Tibial nerve (tissue), 4 donors: ENCODE results near the gene POMP.
"Not testable (repeated sequence)": the region's sequence is repeated elsewhere in the genome, so short reads cannot be mapped to it uniquely, and the experiment has no call there.

Source experiments
- CTCF ChIP-seq, 5 experiments: fragments of 200-600 bp in 3 of 5; fragments of 450-650 bp in 2 of 5; sonication (generic) in 3 of 5; IDR thresholded peaks; one replicate each; pipeline ENCODE4 v1.5.1; 2016 to 2019; ENCODE audit warnings: antibody characterized with exemption in 5 of 5, mild to moderate bottlenecking in 3 of 5, moderate library complexity in 2 of 5
- EP300 ChIP-seq, 2 donors: sonication (generic); formaldehyde crosslinking; IDR thresholded peaks; one replicate each; pipeline ENCODE4 v1.6.1; 2017; ENCODE audit warnings: antibody characterized with exemption in 2 of 2, mild to moderate bottlenecking in 1 of 2
- POLR2A ChIP-seq, 2 donors: fragments of 450-650 bp; IDR thresholded peaks; one replicate each; pipeline ENCODE4 v1.6.1; 2017; ENCODE audit warnings: antibody characterized with exemption in 2 of 2, mild to moderate bottlenecking in 2 of 2, moderate library complexity in 2 of 2

DNA sequence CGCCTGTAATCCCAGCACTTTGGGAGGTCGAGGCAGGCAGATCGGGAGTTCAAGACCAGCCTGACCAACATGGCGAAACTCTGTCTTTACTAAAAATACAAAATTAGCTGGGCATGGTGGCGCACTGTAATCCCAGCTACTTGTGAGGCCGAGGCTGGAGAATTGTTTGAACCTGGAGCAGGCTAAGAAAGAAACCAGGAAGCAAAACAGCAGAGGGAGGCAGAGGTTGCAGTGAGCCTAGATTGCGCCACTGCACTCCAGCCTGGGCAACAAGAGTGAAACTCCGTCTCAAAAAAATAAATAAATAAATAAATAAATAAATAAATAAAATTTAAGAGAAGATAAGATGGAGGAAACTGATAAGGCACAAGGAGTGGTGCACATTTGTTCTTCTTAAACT lies 24.2 kb downstream of the POMP start:
- not testable (repeated sequence) for TF ChIP-seq CTCF, POLR2A, EP300 (IDR thresholded peaks at IDR 0.05)
